Small intestine (tissue), 7 donors: Measurements from ENCODE around the gene STX8. TPM values are rescaled to one million over a fixed set of nuclear protein-coding genes. Genes with fewer than 3 reads are reported as not detected.

Experiments used
- DNase-seq, 2 donors: peaks; one replicate each; pipeline versions ENCODE4 v3.0.0 to v3.0.0-alpha.2; 2013
- FAIRE-seq: peaks from 2 replicates; lab custom pipeline; 2012; peaks lifted over from hg19 to GRCh38; lab: Jason Lieb, UNC
- H3K27ac ChIP-seq, 3 donors: one replicate each; pipeline ENCODE4 v1.5.1; 2013; ENCODE audit warnings: low read length in 2 of 3, mild to moderate bottlenecking in 2 of 3, control low read depth in 1 of 3, inconsistent platforms in 1 of 3, low read depth in 1 of 3, moderate library complexity in 1 of 3
- H3K27me3 ChIP-seq, 3 donors: one replicate each; pipeline ENCODE4 v1.6.1; 2013; ENCODE audit warnings: low read length in 3 of 3, inconsistent platforms in 1 of 3; ENCODE audit not compliant: control insufficient read depth in 3 of 3, insufficient read depth in 3 of 3
- H3K36me3 ChIP-seq, 3 donors: one replicate each; pipeline ENCODE4 v1.6.1; 2013; ENCODE audit warnings: low read length in 3 of 3, inconsistent platforms in 1 of 3, low read depth in 1 of 3, mild to moderate bottlenecking in 1 of 3, moderate library complexity in 1 of 3; ENCODE audit not compliant: control insufficient read depth in 3 of 3, insufficient read depth in 2 of 3
- H3K4me1 ChIP-seq, 3 donors: one replicate each; pipeline ENCODE4 v1.6.1; 2013; ENCODE audit warnings: low read length in 2 of 3, inconsistent platforms in 1 of 3, low read depth in 1 of 3, mild to moderate bottlenecking in 1 of 3, moderate library complexity in 1 of 3; ENCODE audit not compliant: control insufficient read depth in 3 of 3, insufficient read depth in 2 of 3
- H3K4me3 ChIP-seq, 3 donors: one replicate each; pipeline ENCODE4 v1.5.1; 2013; ENCODE audit warnings: low read length in 3 of 3, control low read depth in 1 of 3, inconsistent platforms in 1 of 3, low read depth in 1 of 3, mild to moderate bottlenecking in 1 of 3, moderate library complexity in 1 of 3
- H3K9me3 ChIP-seq, 2 donors: one replicate each; pipeline ENCODE4 v1.6.1; 2013; ENCODE audit warnings: low read depth in 1 of 2, low read length in 1 of 2; ENCODE audit not compliant: control insufficient read depth in 2 of 2, insufficient read depth in 1 of 2
- WGBS, 3 donors: extraction: QIAGEN DNeasy Blood & Tissue Kit; methylation state at CpG; one replicate each; pipeline ENCODE4 v1.1.7; 2013; 5-methylcytosine and 5-hydroxymethylcytosine counted together
- polyA plus RNA-seq, 4 donors: library from polyadenylated mRNA; stranded (reverse) in 3 of 4; unstranded in 1 of 4; fragments of 200-250 nt in 3 of 4; fragments of 120-200 nt in 1 of 4; gene quantifications; one replicate each; pipeline versions ENCODE4 v1.2.1 to v1.2.3, GENCODE V29; 2013
- donor health status: healthy with polysubstance abuse.
- donor health status: control.
- donor health status: control.
- donor health status: Bipolar disorder and iron deficiency.
- donor health status: healthy.

STX8 gene
- polyA plus RNA-seq, 4 donors: 35.3 to 72.2 (median 51.8) TPM

- Histone ChIP-seq H3K4me3 (no peak overlapping the region), H3K9me3 (no peaks in the 10 kb centered on the region), H3K27ac (no peak overlapping the region), H3K36me3 (no peaks in the 10 kb centered on the region), H3K27me3 (no peaks in the 10 kb centered on the region), H3K4me1 (peaks cover 0 to 3% (median 3%) of the 10 kb centered on the region in 3 donors)
- FAIRE-seq (no peak), DNase-seq (no peak)
- WGBS, 3 donors: 42 to 55% (median 52%) methylated on average over 4 of the region's 4 CpGs
Measured at GRCh38 chr17:9284884-9285283, 290.7 kb downstream of the STX8 start.

DNA sequence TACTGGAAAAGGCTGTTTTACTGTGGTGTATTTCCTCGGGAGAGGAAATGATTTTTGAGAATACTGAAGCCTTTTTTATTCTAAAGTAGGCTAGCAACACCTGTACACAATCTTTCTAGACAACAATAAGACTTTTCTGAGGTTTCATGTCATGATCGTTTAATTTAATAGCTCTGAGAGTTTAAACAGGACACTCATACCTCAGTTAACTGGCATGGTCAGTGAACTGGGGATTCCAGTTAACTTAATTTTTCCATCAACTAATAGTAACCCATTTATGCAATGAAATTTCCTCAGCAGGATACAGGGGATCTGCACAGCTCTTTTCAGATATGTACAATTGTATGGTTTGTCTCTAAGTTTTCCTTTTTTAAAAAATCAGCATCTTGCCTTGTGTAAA, 291.7 kb downstream of the STX8 start:
- Histone ChIP-seq H3K27ac (no peak overlapping the region), H3K4me3 (no peak overlapping the region), H3K27me3 (no peaks in the 10 kb centered on the region), H3K4me1 (peaks cover 0 to 3% (median 3%) of the 10 kb centered on the region in 3 donors), H3K36me3 (no peaks in the 10 kb centered on the region), H3K9me3 (no peaks in the 10 kb centered on the region)
- no peak for DNase-seq
- WGBS, 3 donors: 63 to 69% (median 66%) methylated on average over 2 of the region's 2 CpGs
- FAIRE-seq: no peak

GRCh38 chr17:9279893-9280292, 295.7 kb downstream of the STX8 start:
- Histone ChIP-seq H3K4me1 (peaks cover 0 to under 1% (median 0%) of the 10 kb centered on the region in 3 donors), H3K27ac (no peak overlapping the region), H3K9me3 (no peaks in the 10 kb centered on the region), H3K4me3 (no peak overlapping the region), H3K27me3 (no peaks in the 10 kb centered on the region), H3K36me3 (no peaks in the 10 kb centered on the region)
- DNase-seq: no peak
- WGBS, 3 donors: 92 to 96% (median 96%) methylated on average over 8 of the region's 8 CpGs
- FAIRE-seq: no peak

- FAIRE-seq (no peak), DNase-seq (no peak)
- H3K4me3 ChIP-seq: no peak overlapping the region
- no peaks in the 10 kb centered on the region for H3K27me3 ChIP-seq
- H3K36me3 ChIP-seq: peaks cover 0 to 3% (median 0%) of the 10 kb centered on the region in 3 donors
- H3K9me3 ChIP-seq: no peaks in the 10 kb centered on the region
- 95 to 98% (median 96%) methylated on average over 9 of the region's 9 CpGs for WGBS, 3 donors
- H3K4me1 ChIP-seq: peaks cover 0 to 4% (median 0%) of the 10 kb centered on the region in 3 donors
- H3K27ac ChIP-seq: no peak overlapping the region
Measured at GRCh38 chr17:9274973-9275372, 300.6 kb downstream of the STX8 start.

GRCh38 chr17:9273428-9274391, 301.9 kb downstream of the STX8 start:
- FAIRE-seq (no peak), DNase-seq (no peak)
- no peak overlapping the region for H3K4me3 ChIP-seq
- WGBS, 3 donors: 66 to 86% (median 77%) methylated on average over 21 of the region's 21 CpGs
- H3K27ac ChIP-seq: peak overlapping the region in 2 of 3 donors; percentile 48 to 55
- no peaks in the 10 kb centered on the region for H3K27me3 ChIP-seq
- H3K36me3 ChIP-seq: peaks cover 0 to 3% (median 0%) of the 10 kb centered on the region in 3 donors
- H3K9me3 ChIP-seq: no peaks in the 10 kb centered on the region
- H3K4me1 ChIP-seq: peaks cover 0 to 4% (median 0%) of the 10 kb centered on the region in 3 donors

DNA sequence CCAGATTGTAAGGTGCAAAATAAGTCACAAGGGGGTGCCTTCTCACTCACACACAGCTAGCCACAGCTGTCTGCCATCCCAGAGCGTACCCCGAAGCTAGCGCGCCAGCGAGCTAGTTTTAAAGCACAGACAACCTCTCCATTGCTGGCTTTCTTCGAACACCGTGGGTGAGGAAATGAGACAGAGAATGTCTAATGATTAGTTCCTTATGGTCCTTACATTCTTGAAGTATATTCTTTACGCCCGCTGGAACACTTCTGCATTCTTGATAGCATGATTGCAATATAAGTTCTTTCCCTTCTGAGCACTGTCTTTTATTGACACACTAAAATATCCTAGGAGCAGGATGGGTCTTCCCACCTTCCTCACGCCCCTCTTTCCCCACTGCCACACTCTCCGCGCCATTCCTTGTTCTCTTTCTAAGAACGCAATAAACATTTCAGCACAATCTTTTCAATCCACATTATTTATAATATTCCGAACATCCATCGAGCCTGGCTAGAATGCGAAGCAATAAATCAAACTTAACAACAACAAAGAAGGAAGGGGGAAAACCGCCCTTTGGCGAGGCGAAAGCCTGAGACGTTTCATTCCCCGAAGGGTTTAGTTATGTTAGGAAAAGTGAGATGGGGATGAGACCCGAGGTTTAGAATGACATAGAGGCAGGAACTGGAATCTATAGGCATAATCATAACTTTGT, 303.0 kb downstream of the STX8 start:
- Histone ChIP-seq H3K4me3 (no peak overlapping the region), H3K27ac (peak overlapping the region in 1 of 3 donors; percentile 48), H3K4me1 (peaks cover 0 to 4% (median 0%) of the 10 kb centered on the region in 3 donors), H3K9me3 (no peaks in the 10 kb centered on the region), H3K27me3 (no peaks in the 10 kb centered on the region), H3K36me3 (peaks cover 0 to 3% (median 0%) of the 10 kb centered on the region in 3 donors)
- 72 to 92% (median 87%) methylated on average over 22 of the region's 22 CpGs for WGBS, 3 donors
- FAIRE-seq (no peak), DNase-seq (no peak)

DNA sequence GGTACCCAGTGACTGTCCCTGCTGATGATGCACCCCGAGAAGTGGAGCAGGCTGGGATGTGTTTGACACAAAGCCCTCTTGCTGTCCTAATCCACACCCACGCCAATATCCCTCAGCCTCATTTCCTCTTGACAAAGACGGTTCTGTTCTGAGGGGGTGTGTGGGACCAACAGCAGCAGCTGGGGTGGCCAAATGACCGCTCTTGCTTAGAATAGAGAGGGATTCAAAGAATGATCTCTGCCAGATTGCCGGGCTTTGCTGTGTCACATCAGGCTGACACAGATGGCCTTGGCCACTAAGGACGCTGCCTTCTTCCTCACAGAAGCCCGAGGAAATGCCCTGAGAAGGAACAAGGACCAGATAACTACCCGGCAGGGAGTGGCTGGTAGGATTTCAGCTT, 303.6 kb downstream of the STX8 start:
- no peaks in the 10 kb centered on the region for H3K9me3 ChIP-seq
- peak overlapping the region in 1 of 3 donors; percentile 48 for H3K27ac ChIP-seq
- FAIRE-seq: no peak
- no peak overlapping the region for H3K4me3 ChIP-seq
- WGBS, 3 donors: 76 to 82% (median 81%) methylated on average over 8 of the region's 8 CpGs
- H3K4me1 ChIP-seq: peaks cover 0 to 4% (median 0%) of the 10 kb centered on the region in 3 donors
- peaks cover 0 to 5% (median 0%) of the 10 kb centered on the region in 3 donors for H3K36me3 ChIP-seq
- no peak for DNase-seq
- H3K27me3 ChIP-seq: no peaks in the 10 kb centered on the region

DNA sequence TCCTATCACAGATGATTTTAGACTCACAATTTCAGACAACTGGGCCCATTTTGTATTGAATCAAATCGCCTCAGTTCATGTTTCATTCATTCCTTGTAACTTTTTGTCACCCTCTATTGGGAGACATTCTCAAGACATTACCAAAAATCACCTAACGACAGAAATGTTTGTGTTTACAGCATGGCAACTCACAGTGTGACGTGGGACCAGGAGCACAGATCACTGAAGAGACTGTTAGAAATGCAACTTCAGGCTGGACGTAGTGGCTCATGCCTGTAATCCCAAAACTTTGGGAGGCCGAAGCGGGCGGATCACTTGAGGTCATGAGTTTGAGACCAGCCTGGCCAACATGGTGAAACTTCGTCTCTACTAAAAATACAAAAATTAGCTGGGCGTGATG, 304.7 kb downstream of the STX8 start:
- Histone ChIP-seq H3K27ac (no peak overlapping the region), H3K4me3 (no peak overlapping the region), H3K27me3 (no peaks in the 10 kb centered on the region), H3K36me3 (peaks cover 0 to 10% (median 0%) of the 10 kb centered on the region in 3 donors), H3K4me1 (peaks cover 0 to 4% (median 0%) of the 10 kb centered on the region in 3 donors), H3K9me3 (no peaks in the 10 kb centered on the region)
- DNase-seq (no peak), FAIRE-seq (no peak)
- WGBS, 3 donors: 89 to 96% (median 89%) methylated on average over 9 of the region's 9 CpGs
